22Rv1 (cell line): ENCODE results near the gene SYNE2.
"Not testable (repeated sequence)": the region's sequence is repeated elsewhere in the genome, so short reads cannot be mapped to it uniquely, and the experiment has no call there.

Experiments used
- H3K27ac ChIP-seq: fragments of 450-650 bp; 2 replicates; pipeline ENCODE4 v1.5.1; 2017
- ZFX ChIP-seq: fragments of 450-650 bp; IDR thresholded peaks from 2 replicates; pipeline ENCODE4 v1.6.1; 2017; ENCODE audit warnings: antibody characterized with exemption, borderline replicate concordance
- TF ChIP-seq, protein P1 (sequence below): fragments of 450-650 bp; IDR thresholded peaks from 2 replicates; pipeline ENCODE4 v1.5.1; 2017; ENCODE audit warnings: mild to moderate bottlenecking

The SYNE2 gene

DNA sequence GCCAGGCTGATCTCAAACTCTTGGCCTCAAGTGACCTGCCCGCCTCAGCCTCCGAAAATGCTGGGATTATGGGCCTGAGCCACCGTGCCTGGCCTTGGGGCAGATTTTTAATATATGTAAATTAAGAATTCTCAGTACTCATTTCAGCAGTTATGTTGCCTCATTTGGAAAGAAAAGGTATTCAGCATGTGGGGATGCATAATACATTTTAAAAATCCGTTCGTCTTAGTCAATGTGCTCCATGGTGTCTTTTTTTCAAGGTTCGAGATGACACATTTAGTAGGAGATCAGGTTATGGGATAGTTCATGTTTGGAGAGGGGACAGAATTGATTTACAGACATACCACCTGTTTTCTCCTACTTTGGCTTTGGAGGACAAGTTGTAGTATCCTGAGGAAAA is 10.2 kb downstream of the SYNE2 start:
- H3K27ac ChIP-seq: no peak overlapping the region
- TF ChIP-seq ZFX: no peak
- TF ChIP-seq, protein P1, sequence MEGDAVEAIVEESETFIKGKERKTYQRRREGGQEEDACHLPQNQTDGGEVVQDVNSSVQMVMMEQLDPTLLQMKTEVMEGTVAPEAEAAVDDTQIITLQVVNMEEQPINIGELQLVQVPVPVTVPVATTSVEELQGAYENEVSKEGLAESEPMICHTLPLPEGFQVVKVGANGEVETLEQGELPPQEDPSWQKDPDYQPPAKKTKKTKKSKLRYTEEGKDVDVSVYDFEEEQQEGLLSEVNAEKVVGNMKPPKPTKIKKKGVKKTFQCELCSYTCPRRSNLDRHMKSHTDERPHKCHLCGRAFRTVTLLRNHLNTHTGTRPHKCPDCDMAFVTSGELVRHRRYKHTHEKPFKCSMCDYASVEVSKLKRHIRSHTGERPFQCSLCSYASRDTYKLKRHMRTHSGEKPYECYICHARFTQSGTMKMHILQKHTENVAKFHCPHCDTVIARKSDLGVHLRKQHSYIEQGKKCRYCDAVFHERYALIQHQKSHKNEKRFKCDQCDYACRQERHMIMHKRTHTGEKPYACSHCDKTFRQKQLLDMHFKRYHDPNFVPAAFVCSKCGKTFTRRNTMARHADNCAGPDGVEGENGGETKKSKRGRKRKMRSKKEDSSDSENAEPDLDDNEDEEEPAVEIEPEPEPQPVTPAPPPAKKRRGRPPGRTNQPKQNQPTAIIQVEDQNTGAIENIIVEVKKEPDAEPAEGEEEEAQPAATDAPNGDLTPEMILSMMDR: no peak

DNA sequence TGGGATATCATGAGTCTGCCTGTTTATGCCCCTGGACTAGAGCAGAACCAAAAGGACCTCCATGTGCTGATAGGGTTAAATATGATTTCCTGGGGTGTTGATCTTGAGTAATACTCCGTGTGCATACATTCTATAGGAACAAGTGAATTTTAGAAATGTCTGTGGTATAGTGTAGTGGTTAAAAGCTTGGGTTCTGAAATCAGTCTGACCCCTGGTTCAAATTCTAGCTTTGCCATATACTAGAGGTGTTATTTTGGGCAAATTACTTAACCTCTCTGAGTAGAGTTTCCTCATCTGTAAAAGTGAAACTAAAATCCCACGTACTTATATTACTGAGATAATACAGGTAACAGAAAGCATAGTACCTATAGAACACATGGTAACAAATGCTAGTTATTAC is 12.0 kb downstream of the SYNE2 start:
- not testable (repeated sequence) for H3K27ac ChIP-seq

DNA sequence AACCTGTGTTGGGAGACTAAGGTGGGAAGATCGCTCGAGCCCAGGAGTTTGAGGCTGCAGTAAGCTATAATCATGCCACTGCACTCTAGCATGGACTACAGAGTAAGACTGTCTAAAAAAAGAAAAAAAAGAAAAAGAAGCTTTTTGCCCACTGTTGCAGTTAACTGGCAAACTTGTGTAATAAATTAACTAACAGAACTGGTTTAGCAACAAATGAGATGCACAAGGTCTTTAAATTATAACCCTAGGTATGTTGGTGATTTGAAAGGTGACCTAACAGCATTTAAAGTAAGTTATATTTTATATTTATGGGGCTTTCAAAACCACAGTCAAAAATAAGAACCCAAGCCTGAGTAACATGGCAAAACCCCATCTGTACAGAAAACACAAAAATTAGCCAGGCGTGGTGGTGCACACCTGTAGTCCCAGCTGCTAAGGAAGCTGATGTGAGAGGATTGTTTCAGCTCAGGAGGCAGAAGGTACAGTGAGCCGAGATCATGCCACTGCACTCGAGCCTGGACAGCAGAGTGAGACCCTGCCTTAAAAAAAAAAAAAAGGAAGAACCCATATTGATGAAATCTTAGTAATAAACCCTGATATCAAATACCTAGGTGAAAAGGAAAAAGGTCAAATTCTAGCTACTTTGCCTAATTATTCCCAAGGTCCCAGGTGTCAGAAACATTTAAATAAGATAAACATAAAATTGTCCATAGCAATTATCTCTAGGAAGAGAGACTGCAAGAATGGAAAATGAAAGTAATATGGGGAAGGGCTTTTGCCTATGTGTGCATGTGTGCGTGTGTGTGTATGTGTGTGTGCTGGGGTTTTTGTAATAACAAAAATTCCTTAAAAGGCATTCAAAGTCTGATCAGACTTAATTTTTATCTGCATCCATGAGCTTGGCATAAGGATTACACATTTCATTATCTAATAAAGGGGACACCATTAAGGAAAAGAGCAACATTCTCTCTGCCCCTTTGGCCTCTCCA is 15.4 kb downstream of the SYNE2 start:
- H3K27ac ChIP-seq: no peak overlapping the region
- no peak for TF ChIP-seq ZFX
- TF ChIP-seq, protein P1: no peak

DNA sequence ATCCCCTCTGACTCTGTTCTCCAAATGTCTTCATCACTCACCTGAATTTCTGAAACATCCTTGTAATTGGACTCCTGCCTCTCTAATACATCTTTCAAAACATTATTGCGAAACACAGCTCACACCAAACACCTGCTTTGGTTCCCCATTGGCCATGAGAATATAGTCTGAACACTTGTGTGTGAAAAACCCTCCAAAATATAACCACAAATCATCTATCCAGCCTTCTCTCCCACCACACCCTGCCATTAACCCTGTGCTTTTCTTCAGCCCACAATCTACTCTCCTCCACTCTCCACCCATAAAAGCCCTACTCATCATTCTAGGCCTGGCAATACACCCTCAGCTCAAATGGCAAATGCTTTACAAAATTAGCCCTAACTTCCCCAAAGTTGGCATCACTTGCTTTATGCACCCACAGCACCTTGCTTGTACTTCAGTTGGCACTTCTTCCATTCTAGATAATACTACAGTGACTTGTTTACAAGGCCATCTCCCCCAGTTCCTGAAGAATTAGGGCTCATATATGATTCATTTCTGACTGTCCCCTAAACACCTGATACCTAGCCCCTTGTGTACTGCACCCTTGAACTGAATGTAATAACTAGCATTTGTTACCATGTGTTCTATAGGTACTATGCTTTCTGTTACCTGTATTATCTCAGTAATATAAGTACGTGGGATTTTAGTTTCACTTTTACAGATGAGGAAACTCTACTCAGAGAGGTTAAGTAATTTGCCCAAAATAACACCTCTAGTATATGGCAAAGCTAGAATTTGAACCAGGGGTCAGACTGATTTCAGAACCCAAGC is 17.3 kb downstream of the SYNE2 start:
- H3K27ac ChIP-seq: not testable (repeated sequence)

DNA sequence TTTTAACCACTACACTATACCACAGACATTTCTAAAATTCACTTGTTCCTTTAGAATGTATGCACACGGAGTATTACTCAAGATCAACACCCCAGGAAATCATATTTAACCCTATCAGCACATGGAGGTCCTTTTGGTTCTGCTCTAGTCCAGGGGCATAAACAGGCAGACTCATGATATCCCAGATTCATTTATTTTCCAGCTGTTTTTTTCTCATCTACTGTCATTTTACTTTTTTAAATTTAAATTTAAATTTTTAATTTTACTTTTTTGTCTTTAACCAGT is 17.9 kb downstream of the SYNE2 start:
- not testable (repeated sequence) for H3K27ac ChIP-seq

DNA sequence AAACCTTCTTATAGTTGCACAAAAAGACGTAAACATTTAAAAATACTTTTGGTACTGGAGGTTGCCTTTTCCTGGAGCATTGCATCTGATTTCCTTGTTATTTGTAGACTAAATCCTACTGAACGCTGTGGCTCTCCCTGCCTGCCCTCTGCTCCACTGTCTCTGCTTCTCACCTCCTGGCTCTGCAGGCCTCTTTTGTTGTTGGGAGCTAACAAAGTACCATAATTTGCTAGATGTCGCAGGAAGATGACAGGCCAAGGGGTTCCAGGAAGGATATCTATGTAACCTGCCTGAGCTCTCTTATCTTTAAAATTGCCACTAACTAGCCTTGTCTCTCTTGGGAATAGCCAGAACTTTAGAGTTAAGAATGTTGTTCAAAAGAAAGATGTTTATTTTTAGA is 21.4 kb downstream of the SYNE2 start:
- TF ChIP-seq, protein P1: no peak
- no peak for TF ChIP-seq ZFX
- no peak overlapping the region for H3K27ac ChIP-seq

DNA sequence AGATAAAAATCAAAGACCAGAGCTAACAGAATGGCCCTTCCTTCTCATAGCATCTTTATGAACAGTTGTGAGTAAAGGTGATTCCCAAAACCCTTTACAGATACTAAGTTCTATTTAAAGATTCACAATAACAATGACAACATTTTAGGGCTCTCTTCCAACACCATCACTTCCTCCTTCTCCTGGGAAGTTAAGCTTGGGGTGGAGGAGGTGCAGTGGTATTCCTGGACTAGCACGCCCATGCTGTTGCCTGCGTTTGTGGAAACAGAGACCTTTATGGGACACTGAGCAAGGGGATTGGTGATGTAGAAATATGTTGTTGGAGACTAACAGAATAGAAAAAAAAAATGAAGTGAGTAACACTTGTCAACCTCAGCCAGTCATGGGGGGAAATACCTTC is 22.5 kb downstream of the SYNE2 start:
- no peak overlapping the region for H3K27ac ChIP-seq
- TF ChIP-seq ZFX: no peak

DNA sequence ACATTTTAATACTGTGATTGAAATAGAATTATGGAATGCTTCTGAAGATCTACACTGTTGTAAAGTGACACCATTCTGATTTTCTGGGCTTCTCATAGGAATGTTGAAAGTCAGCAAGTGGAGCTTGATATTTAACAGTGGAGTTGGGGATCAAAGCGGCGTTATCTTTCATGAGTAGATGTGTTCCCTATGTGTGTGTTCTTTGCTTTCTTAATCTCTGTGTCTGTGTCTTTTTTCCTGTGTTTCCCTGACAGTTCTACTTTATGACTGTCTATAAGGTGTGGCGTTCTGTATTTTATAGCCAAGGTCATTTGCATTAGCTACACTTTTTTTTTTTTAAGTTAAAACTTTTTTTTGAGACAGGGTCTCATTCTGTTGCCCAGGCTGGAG is 24.7 kb downstream of the SYNE2 start:
- H3K27ac ChIP-seq: 0 out of 2 replicates have a peak overlapping the region, but pooled peaks have one; percentile 40
- TF ChIP-seq ZFX: no peak

DNA sequence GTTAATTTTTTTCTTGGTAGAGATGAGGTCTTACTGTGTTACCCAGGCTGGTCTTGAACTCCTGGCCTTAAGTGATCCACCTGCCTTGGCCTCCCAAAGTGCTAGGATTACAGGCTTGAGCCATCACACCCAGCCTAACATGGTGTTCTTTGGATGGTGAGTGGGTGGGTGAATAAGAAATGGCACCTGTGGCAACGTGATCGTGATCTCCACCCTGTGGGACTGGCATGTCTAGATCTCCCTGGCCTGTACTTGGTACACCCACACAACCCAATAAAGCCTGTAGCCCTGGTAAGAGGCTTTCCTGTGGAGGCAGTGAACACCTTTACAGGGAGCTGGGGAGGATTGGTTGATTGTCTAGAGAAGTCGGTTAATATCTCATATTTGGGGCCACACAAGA is 25.2 kb downstream of the SYNE2 start:
- TF ChIP-seq, protein P1: no peak
- TF ChIP-seq ZFX: no peak
- no peak overlapping the region for H3K27ac ChIP-seq

DNA sequence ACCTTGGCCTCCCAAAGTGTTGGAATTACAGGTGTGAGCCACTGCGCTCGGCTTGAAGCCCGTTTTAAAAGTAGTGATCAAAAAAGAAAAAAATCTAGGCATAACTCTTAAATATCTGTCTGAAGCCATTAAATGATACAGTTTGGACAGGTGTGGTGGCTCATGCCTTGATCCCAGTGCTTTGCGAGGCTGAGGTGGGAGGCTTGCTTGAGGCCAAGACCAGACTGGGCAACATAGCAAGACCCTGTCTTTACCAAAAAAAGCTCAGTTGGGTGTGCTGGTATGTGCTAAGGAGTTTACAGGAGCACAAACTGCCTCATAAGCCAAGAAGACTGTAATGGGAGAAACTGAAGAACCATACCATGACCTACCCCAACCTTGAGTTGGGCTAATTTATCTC is 26.0 kb downstream of the SYNE2 start:
- TF ChIP-seq ZFX: no peak
- TF ChIP-seq, protein P1: no peak
- H3K27ac ChIP-seq: no peak overlapping the region
